Measurements from ENCODE around the gene SMIM14.

DNA sequence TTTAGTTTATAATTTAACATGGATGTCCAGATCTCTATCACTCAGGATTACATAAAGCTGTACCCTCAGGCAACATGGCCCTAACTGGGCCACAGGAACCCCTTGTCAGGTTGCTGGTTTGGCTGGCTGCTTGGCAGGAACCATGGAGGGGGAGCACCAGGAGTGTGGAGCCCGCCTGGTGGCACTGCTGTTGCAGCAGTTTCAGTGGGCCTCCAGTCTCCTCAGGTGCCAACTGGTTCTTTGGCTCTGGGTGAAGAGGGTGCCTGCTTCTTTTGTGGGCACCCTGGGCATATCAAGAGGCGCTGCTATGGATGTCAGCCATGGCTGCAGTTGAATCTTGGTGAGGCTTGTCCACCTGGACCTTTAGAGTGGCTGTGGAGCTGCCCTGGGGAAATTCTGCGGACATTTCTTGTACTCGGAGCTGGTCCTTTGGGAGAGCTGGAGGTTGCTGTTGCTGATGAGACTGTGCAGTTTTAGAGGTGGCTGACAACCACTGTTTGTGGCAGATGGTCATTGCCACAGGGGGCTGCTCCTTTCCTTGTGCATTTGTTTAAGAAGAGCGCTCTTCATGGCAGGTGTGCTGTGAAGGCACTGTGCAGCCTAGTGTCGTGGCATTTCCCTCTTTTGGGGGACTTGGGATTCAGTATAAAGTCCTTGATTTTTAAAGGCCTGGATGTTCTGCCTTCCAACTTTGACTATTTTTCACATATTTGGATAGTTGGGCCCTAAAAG, 10.3 kb upstream of the SMIM14 start:
- TF ChIP-seq CREB1 (IDR thresholded peaks at IDR 0.05; ENCODE audit: low read depth) = no peak
- no peak for TF ChIP-seq CEBPB (IDR thresholded peaks at IDR 0.05)
- TF ChIP-seq, protein P1, sequence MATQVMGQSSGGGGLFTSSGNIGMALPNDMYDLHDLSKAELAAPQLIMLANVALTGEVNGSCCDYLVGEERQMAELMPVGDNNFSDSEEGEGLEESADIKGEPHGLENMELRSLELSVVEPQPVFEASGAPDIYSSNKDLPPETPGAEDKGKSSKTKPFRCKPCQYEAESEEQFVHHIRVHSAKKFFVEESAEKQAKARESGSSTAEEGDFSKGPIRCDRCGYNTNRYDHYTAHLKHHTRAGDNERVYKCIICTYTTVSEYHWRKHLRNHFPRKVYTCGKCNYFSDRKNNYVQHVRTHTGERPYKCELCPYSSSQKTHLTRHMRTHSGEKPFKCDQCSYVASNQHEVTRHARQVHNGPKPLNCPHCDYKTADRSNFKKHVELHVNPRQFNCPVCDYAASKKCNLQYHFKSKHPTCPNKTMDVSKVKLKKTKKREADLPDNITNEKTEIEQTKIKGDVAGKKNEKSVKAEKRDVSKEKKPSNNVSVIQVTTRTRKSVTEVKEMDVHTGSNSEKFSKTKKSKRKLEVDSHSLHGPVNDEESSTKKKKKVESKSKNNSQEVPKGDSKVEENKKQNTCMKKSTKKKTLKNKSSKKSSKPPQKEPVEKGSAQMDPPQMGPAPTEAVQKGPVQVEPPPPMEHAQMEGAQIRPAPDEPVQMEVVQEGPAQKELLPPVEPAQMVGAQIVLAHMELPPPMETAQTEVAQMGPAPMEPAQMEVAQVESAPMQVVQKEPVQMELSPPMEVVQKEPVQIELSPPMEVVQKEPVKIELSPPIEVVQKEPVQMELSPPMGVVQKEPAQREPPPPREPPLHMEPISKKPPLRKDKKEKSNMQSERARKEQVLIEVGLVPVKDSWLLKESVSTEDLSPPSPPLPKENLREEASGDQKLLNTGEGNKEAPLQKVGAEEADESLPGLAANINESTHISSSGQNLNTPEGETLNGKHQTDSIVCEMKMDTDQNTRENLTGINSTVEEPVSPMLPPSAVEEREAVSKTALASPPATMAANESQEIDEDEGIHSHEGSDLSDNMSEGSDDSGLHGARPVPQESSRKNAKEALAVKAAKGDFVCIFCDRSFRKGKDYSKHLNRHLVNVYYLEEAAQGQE (IDR thresholded peaks at IDR 0.05; ENCODE audit: low read depth) = no peak
